ENCODE measurements around the gene DNM3.

DNM3 gene

DNA sequence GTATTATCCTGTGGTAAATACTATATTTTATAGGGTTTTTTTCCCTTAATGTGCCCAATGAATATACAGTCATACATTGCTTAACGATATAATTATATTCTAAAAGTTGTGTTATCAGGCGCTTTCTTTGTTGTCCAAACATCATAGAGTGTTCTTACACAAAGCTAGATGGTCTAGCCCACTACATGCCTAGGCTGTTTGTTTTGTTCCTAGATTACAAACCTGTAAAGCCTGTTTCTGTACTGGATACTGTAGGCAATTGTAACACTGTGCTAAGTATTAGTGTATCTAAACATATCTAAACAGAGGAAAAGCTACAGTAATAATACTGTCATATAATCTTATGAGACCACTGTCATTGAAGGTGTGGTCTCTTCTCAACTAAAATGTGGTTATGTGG is 336.6 kb downstream of the DNM3 start:
- Histone ChIP-seq H3F3A (ENCODE audit: insufficient read depth, low read length) (no peaks in the 10 kb centered on the region), H3K9ac (ENCODE audit: low read length) (no peak overlapping the region), H3K79me2 (ENCODE audit: insufficient read depth, low read length) (no peaks in the 10 kb centered on the region), H3K9me2 (ENCODE audit: low read depth, low read length) (no peaks in the 10 kb centered on the region), H3K4me1 (ENCODE audit: insufficient read depth, low read length, severe bottlenecking) (peaks cover 24% of the 10 kb centered on the region), H3K4me3 (ENCODE audit: low read depth, low read length, poor library complexity, severe bottlenecking) (no peak overlapping the region), H2AFZ (ENCODE audit: low read length) (no peak overlapping the region), H4K20me1 (ENCODE audit: insufficient read depth, low read length) (no peaks in the 10 kb centered on the region), H3K9me3 (ENCODE audit: low read length) (no peaks in the 10 kb centered on the region), H3K4me2 (ENCODE audit: low read length) (no peak overlapping the region), H3K27ac (ENCODE audit: low read depth, low read length, poor library complexity, severe bottlenecking) (no peak overlapping the region), H3K27me3 (ENCODE audit: insufficient read depth, low read length) (no peaks in the 10 kb centered on the region), H3K36me3 (ENCODE audit: insufficient read depth, low read length) (no peaks in the 10 kb centered on the region)
- TF ChIP-seq EZH2 (IDR thresholded peaks at IDR 0.05; ENCODE audit: borderline replicate concordance, low read length) = no peak
- TF ChIP-seq, protein P1, sequence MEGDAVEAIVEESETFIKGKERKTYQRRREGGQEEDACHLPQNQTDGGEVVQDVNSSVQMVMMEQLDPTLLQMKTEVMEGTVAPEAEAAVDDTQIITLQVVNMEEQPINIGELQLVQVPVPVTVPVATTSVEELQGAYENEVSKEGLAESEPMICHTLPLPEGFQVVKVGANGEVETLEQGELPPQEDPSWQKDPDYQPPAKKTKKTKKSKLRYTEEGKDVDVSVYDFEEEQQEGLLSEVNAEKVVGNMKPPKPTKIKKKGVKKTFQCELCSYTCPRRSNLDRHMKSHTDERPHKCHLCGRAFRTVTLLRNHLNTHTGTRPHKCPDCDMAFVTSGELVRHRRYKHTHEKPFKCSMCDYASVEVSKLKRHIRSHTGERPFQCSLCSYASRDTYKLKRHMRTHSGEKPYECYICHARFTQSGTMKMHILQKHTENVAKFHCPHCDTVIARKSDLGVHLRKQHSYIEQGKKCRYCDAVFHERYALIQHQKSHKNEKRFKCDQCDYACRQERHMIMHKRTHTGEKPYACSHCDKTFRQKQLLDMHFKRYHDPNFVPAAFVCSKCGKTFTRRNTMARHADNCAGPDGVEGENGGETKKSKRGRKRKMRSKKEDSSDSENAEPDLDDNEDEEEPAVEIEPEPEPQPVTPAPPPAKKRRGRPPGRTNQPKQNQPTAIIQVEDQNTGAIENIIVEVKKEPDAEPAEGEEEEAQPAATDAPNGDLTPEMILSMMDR (IDR thresholded peaks at IDR 0.05; ENCODE audit: low read length) = no peak

DNA sequence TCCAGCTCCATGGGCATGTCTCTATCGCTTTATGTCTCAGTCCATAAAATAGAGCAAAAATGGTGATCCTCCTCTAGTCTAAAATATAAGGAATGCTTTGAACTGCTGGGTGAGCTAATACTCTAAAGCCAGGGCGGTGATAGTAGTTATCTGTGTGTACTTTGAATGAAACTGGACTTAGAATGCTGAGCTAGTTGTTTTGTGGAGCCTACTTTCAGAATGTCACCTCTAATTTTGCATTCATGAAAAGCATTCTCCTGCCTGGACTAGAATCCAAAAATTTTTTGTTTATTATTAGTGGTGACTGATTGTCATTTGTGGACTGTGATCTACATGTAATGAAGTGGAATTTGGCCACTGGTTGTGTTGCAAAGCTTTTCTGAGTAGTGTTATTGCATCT is 337.6 kb downstream of the DNM3 start:
- H3K9ac ChIP-seq (ENCODE audit: low read length) = no peak overlapping the region
- no peaks in the 10 kb centered on the region for H3K36me3 ChIP-seq (ENCODE audit: insufficient read depth, low read length)
- no peak overlapping the region for H3K4me3 ChIP-seq (ENCODE audit: low read depth, low read length, poor library complexity, severe bottlenecking)
- H3K9me3 ChIP-seq (ENCODE audit: low read length) = no peaks in the 10 kb centered on the region
- no peak overlapping the region for H2AFZ ChIP-seq (ENCODE audit: low read length)
- peaks cover 24% of the 10 kb centered on the region for H3K4me1 ChIP-seq (ENCODE audit: insufficient read depth, low read length, severe bottlenecking)
- no peak overlapping the region for H3K4me2 ChIP-seq (ENCODE audit: low read length)
- no peak overlapping the region for H3K27ac ChIP-seq (ENCODE audit: low read depth, low read length, poor library complexity, severe bottlenecking)
- H3F3A ChIP-seq (ENCODE audit: insufficient read depth, low read length) = no peaks in the 10 kb centered on the region
- TF ChIP-seq EZH2 (IDR thresholded peaks at IDR 0.05; ENCODE audit: borderline replicate concordance, low read length) = no peak
- TF ChIP-seq, protein P1 (IDR thresholded peaks at IDR 0.05; ENCODE audit: low read length) = no peak
- no peaks in the 10 kb centered on the region for H4K20me1 ChIP-seq (ENCODE audit: insufficient read depth, low read length)
- no peaks in the 10 kb centered on the region for H3K79me2 ChIP-seq (ENCODE audit: insufficient read depth, low read length)
- no peaks in the 10 kb centered on the region for H3K27me3 ChIP-seq (ENCODE audit: insufficient read depth, low read length)
- H3K9me2 ChIP-seq (ENCODE audit: low read depth, low read length) = no peaks in the 10 kb centered on the region

DNA sequence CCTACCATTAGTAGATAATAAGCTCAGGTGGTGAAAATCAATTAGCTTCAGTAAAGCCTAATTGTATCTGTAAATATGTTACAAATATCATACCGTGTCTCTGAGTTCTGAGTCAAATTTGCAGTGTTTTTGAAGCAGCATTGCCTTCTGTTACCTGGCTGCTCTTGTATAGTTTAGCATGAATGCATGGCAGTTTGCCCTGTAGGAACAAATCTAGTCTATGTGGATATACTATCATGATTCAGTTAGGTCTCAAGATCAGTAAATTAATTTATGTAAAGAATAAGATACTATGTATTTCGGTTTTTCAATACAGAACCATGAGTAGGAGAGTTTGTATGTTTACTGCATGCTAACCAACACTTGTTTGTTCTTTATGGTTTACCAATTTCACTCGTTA is 338.6 kb downstream of the DNM3 start:
- Histone ChIP-seq H3K9ac (ENCODE audit: low read length) (no peak overlapping the region), H3K4me1 (ENCODE audit: insufficient read depth, low read length, severe bottlenecking) (peaks cover 29% of the 10 kb centered on the region), H3K27me3 (ENCODE audit: insufficient read depth, low read length) (no peaks in the 10 kb centered on the region), H3K27ac (ENCODE audit: low read depth, low read length, poor library complexity, severe bottlenecking) (no peak overlapping the region), H2AFZ (ENCODE audit: low read length) (no peak overlapping the region), H3K79me2 (ENCODE audit: insufficient read depth, low read length) (no peaks in the 10 kb centered on the region), H3F3A (ENCODE audit: insufficient read depth, low read length) (no peaks in the 10 kb centered on the region), H3K4me3 (ENCODE audit: low read depth, low read length, poor library complexity, severe bottlenecking) (no peak overlapping the region), H3K9me3 (ENCODE audit: low read length) (no peaks in the 10 kb centered on the region), H3K4me2 (ENCODE audit: low read length) (no peak overlapping the region), H3K36me3 (ENCODE audit: insufficient read depth, low read length) (no peaks in the 10 kb centered on the region), H4K20me1 (ENCODE audit: insufficient read depth, low read length) (no peaks in the 10 kb centered on the region), H3K9me2 (ENCODE audit: low read depth, low read length) (no peaks in the 10 kb centered on the region)
- TF ChIP-seq EZH2 (IDR thresholded peaks at IDR 0.05; ENCODE audit: borderline replicate concordance, low read length) = no peak
- TF ChIP-seq, protein P1 (IDR thresholded peaks at IDR 0.05; ENCODE audit: low read length) = no peak

Measured in OCI-LY1 (cell line).